GM23248 (cell line): ENCODE data around the gene FBLN2.

Source experiments
- EZH2 ChIP-seq: fragments of 200-600 bp; sonication (generic); IDR thresholded peaks from 2 replicates; pipeline ENCODE4 v1.6.1; 2018; ENCODE audit warnings: antibody characterized with exemption, mild to moderate bottlenecking; ENCODE audit not compliant: insufficient read depth, poor library complexity, severe bottlenecking
- EZH2phosphoT487 ChIP-seq: fragments of 200-600 bp; sonication (generic); IDR thresholded peaks from 2 replicates; pipeline ENCODE4 v1.6.1; 2018; ENCODE audit warnings: antibody characterized with exemption, moderate library complexity, mild to moderate bottlenecking, low read depth; ENCODE audit not compliant: insufficient read depth

- TF ChIP-seq EZH2 (no peak), EZH2phosphoT487 (no peak)
Observed at GRCh38 chr3:13661121-13661520, 112.2 kb downstream of the FBLN2 start.
